GM20431 (cell line): ENCODE data around the gene RASAL1.

Experiments
- in situ Hi-C: fragments of 300-500 bp; cut with MseI, MboI; formaldehyde crosslinking; loops from one replicate; pipeline ENCODE4 v1.15.0; 2020; ENCODE audit warnings: low sequenced_read_pairs; ENCODE audit not compliant: unreplicated experiment

The RASAL1 gene

GRCh38 chr12:113135178-113136127 lies at the start of gene RASAL1:
Gene RASAL1, minus strand, starts transcription at chr12:113135761. Its CDS starts 299 bp downstream, at chr12:113135462.
- in situ Hi-C loops = no loop called here

- in situ Hi-C loops = no loop called here
Observed at GRCh38 chr12:113184900-113185179, 49.3 kb upstream of the RASAL1 start.

GRCh38 chr12:113184098-113184899 lies 48.7 kb upstream of the RASAL1 start:
- in situ Hi-C loops = no loop called here

- in situ Hi-C loops = no loop called here
Observed at GRCh38 chr12:113183030-113183589, 47.5 kb upstream of the RASAL1 start.

GRCh38 chr12:113181975-113182374 lies 46.4 kb upstream of the RASAL1 start:
- in situ Hi-C loops = no loop called here

GRCh38 chr12:113180333-113180732 lies 44.8 kb upstream of the RASAL1 start:
- in situ Hi-C loops = no loop called here

- in situ Hi-C loops = no loop called here
Observed at GRCh38 chr12:113179023-113179422, 43.5 kb upstream of the RASAL1 start.

- in situ Hi-C loops = no loop called here
Observed at GRCh38 chr12:113174461-113175384, 39.2 kb upstream of the RASAL1 start.

GRCh38 chr12:113173081-113173698 lies 37.6 kb upstream of the RASAL1 start:
- in situ Hi-C loops = no loop called here

- in situ Hi-C loops = no loop called here
Observed at GRCh38 chr12:113172185-113172584, 36.6 kb upstream of the RASAL1 start.

GRCh38 chr12:113171543-113171942 lies 36.0 kb upstream of the RASAL1 start:
- in situ Hi-C loops = no loop called here

GRCh38 chr12:113170926-113171325 lies 35.4 kb upstream of the RASAL1 start:
- in situ Hi-C loops = no loop called here

- in situ Hi-C loops = no loop called here
Observed at GRCh38 chr12:113170457-113170856, 34.9 kb upstream of the RASAL1 start.

GRCh38 chr12:113169697-113170096 lies 34.1 kb upstream of the RASAL1 start:
- in situ Hi-C loops = no loop called here

- in situ Hi-C loops = no loop called here
Observed at GRCh38 chr12:113167868-113168267, 32.3 kb upstream of the RASAL1 start.

GRCh38 chr12:113165521-113166450 lies 30.2 kb upstream of the RASAL1 start:
- in situ Hi-C loops = no loop called here

GRCh38 chr12:113164014-113164413 lies 28.5 kb upstream of the RASAL1 start:
- in situ Hi-C loops = no loop called here

GRCh38 chr12:113163030-113163360 lies 27.4 kb upstream of the RASAL1 start:
- in situ Hi-C loops = no loop called here
